ENCODE data around the gene TMUB1.

Gene TMUB1

DNA sequence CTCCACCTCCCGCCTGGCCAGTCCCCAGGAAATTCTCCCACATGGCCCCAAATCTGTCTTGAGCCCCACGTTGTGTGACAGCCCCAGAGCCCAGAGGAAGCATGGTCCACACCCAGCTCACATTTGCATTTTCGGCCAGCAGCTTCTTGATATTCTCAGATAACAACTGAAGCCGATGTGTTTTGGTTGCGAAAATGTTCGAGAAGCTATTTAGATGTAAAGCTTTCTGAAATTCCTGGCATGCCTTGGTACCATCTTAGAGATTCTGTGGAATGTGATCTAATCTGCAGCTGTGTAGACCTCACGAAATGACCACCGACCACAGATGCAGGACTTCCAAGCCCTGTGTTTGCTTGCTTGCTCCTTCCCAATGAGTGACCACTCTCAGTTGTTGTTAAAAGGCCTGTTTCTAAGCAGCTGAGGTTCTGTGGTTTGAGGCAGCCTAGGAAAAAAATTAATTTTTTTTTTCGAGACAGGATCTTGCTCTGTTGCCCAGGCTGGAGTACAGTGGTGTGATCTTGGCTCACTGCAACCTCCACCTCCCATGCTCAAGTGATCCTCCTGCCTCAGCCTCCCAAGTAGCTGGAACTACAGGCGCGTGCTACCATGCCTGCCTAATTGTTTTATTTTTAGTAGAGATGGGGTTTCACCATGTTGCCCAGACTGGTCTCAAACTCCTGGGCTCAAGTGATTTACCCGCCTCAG, 15.1 kb downstream of the TMUB1 start:
- no peak for DNase-seq (ENCODE audit: low read depth)

DNA sequence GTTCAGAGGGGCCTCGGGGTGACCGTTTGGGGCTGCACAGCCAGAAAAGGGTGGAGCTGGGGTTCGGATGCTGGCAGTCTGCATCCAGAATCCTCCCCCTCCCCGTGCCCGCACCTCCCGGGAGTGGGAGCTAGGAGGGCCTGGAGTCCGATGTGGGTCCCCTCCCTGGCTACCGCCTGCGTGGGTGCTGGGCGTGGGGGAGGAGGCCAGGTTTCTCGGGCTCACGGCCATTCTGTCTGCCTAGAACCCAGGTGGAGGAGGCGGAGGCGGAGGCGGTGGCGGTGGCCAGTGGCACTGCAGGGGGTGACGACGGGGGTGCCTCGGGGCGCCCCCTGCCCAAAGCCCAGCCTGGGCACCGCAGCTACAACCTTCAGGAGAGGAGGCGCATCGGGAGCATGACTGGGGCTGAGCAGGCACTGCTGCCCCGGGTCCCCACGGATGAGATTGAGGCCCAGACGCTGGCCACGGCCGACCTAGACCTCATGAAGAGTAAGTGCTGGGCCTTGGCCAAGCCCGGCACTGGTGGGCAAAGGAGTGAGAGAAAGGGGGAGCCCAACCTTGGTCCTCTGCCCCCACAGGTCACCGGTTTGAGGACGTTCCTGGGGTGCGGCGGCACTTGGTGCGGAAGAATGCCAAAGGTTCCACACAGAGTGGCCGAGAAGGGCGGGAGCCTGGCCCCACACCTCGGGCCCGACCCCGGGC, 16.9 kb downstream of the TMUB1 start:
- DNase-seq (ENCODE audit: low read depth), result no peak

DNA sequence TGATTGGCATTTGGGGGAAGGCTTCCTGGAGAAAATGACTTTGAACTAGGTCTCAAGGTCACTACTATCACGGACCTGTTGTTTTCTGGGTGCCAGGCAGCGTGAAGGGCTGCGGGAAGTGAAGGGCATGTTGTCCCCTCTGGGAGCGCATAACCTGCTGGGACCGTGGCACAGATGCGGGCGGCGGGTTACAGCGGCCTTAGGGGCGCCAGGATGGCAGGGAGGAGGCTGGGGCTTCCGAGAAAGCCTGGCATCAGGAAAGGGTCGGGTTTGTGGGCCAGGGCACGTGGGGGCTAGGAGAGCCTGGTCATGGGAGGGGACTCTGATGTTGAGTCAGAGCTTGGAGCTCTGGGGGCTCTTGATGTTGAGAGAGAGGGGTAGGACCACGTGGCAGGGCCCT, 17.8 kb downstream of the TMUB1 start:
- no peak for DNase-seq (ENCODE audit: low read depth)

DNA sequence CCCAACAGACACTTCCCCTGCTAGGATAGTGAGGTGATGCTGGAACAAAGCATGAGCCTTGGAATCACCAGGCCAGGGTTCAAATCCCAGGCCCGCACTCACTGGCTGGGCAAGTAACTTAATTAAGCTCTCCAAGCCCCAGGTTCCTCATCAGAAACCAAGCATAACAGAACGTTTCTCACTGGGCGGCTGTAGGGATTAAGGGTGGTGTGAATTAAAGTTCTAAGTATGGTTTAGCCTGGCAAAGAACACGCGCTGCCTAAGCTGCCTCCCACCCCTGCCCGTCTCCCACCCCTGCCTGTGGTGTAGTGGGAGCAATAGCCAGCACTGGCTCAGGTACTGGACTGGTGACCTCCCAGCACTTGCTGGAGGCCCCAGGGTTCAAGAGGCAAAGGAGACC, 18.3 kb downstream of the TMUB1 start:
- no peak for DNase-seq (ENCODE audit: low read depth)

DNA sequence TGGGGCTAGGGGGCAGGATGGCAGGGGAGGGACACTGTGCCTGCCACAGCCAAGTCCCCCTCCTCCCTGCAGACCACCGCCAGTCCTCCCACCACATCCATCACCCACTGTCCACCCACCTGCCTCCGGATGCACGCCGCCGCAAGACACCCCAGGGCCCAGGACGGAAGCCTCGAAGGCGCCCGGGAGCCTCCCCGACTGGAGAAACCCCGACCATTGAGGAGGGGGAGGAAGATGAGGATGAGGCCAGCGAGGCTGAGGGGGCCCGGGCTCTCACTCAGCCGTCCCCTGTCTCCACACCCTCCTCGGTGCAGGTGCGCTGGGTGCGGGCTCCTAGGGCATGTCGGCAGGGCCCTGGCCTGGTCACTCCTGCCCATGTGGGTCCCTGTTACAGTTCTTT, 18.8 kb downstream of the TMUB1 start:
- no peak for DNase-seq (ENCODE audit: low read depth)

DNA sequence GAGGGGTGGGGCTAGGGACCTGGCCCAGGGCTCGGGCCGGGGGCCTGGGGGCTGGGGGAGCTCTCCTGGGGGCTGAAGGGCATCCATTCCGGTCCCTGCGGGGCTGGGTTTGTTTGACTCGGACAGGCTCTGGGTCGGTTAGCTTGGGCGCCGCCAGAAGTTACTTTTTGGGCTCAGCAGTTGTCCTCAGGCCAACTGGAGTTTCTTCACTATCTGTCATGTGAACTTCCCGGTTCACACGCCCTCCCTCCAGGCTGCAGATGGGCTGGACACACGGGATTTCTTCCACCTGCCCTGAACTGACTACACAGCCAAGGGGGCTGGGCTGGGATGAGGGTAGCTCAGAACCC, 20.1 kb downstream of the TMUB1 start:
- DNase-seq (ENCODE audit: low read depth), result no peak

DNA sequence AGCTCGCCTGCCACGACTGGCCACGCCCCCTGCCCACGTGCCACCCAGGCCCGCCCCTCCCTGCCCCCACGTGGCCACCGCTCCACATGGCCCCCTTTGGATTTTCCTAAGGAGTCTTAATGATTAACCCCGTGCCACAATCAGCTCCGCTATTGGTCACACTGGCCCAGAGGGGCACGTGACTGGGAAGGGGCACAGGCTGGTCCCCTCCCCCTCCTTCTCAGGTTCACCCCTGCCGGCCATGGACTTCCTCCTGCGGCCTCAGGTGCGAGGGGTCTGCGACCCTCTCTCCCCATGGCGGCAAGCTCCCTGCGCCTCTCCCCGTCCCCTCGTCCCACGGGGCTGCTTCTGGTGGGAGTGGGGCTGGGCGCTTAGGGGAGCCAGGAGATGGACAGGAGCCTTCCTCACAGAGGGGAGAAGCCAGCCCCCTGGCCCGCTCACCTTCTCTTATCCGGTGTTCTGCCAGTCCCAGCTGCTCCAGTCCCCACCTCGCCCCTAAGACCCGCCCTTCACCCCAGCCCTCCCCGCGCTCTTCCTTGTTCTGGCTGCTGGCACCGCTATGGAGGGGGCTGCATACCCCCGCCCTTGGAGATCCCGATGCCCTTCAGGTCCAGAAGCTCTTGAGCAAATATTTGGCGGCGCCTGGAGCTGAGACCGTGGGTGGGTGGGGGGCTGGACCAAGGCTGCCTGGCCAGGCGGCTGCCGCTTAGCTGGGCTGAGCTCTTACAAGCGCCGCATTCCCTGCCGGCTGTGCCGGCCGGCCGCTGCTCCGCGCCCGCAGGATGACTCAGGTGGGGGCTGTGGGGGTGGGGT, 20.7 kb downstream of the TMUB1 start:
- DNase-seq (ENCODE audit: low read depth), result no peak

DNA sequence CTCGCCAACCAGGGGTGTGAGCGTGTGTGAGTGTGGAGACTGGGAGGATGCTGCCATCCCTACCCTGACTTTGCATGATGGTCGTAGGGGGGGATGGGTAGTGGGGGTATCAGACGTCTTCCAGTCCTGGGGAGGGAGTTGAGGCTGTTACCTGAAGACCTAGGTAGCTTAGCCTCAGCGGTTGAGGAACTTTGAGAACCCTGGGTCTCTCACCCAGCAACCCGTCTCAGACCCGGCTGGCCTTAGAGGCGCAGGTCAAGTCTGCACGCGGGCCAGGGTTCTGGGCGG, 21.2 kb downstream of the TMUB1 start:
- no peak for DNase-seq (ENCODE audit: low read depth)

DNA sequence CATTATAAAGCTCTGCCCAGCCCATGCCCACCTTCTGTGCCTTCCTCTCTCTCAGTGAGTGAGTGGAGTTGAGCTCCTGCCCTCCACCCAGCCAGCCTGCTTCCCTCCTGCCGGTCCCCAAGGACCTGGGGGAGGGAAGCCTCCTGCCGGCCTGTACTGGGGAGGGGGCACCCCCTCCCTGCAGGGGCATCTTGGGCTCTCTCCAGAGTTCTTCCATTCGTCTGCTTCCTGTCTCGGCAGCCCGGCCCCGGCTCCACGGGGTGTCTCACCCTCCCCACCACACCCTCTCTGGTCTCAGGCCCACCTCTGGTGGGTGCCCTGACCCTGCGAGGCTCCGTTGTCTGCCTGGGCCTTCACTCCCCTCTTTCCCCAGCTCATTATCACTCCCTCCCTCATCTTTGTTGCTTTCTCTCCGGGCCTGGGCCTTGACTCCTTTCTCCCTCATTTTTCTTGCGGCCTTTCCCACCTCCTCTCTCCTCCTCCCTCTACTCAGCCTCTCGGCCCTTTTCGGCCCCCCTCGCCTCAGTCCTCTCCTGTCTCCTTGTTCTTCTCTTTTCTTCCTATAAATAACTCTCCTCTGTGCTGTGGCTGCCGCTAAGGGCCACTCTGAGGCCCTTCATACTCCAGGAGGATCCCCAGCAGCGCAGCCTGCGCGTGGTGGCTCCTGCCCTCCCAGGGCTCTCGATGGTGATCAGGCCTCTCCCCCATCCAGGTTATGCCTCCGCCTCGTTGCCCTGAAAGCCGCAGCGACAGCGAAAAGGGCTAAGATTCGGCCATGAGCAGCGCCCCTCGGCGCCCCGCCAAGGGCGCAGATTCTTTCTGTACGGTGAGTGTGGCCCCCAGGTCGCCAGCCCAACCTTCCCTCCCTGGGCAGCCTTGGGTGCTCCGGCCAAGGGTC, 21.8 kb downstream of the TMUB1 start:
- DNase-seq (ENCODE audit: low read depth), result no peak

DNA sequence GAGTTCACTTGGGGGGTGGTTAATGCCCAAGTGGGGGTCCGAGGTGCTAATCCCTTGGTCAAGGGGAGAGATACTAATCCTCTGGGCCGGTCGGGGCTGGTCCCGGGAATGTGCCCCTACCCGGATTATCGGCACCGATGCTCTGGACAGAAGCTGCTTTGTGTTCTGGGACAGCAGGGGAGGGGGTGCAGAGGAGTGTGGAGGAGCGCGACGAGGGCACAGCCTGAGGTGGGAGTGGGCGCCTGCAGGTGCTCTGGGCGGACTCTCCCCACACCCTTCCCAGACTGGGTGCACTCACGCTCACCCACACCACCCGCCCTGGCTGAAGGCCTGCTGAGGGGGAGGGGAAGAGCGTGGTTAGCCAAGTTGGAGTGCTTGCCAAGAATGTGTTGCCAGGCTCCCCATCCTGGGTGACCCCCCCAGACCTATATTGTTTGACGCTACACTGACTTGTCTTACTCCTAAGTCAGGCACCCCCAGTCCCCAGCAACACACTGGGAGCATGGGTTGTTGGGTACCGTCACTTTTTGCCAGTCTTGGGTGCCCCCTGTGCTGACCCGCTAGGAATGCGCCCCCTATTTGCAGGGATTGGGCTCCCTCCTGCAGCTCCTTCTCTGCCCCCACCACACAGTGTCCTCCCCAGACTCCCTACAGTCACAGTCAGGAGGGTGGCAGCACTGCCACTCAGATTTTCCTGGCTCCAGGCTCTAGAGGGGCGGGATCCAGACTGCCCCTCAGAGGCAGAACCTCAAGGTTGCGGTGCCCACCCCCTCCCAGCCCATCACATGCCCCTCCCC, 22.7 kb downstream of the TMUB1 start:
- no peak for DNase-seq (ENCODE audit: low read depth)

DNA sequence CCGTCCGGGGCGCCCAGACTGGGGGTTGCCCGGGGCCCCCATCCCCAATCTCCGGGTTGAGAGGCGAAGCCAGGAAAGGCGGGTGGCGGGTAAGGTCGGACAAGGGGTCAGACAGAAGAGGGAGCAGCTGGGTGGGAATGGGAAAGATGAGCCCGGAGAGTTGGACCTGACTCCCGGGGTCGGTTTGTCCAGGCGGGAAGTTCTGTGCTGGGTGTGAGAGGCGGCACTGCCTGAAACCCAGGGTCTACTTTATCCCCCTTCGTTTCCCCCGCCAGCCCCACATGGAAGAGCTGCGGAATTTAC, 23.2 kb downstream of the TMUB1 start:
- DNase-seq (ENCODE audit: low read depth), result no peak

DNA sequence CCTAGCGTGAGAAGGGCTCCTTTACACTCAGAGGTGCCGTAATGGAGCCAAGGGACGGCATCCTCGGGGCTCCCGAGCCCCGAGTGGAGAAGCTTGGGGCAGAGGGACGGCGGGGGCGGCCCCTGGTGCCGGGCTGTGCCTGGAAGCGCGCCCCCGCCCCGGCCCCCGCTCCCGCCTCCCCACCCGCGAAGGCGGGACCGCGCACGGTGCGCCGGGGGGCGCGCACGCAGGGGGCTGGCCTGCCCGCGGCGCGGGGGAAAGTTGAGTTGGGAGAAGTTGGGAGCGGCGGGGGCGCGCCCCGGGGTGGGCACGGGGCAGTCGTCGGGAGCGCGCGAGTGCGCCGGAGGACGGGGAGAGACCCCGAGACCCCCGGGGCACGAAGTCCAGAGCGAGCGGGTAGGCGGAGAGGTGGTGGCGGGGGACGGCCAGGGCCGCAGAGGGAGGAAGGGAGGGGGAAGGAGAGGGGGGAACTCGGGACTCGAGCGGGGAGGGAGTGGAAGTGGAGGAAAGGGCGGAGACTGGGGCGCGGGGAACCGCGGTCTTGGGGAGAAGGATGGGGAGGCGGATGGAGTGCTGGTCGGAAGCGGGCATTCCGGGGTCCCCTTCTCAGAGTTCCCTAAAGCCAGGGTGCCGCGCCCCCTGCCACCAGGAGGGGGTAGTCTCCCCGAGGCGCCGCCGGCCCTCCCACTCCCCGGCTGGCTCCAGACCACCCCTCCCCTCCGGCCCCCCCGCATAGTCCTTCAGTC, 23.8 kb downstream of the TMUB1 start, which contains the start of gene SLC4A2:
TSS of gene SLC4A2 (plus strand) at position 223 of the 746 bp plus-strand sequence. CDS start 2,399 bp downstream, outside the sequence.
- no peak for DNase-seq (ENCODE audit: low read depth)

DNA sequence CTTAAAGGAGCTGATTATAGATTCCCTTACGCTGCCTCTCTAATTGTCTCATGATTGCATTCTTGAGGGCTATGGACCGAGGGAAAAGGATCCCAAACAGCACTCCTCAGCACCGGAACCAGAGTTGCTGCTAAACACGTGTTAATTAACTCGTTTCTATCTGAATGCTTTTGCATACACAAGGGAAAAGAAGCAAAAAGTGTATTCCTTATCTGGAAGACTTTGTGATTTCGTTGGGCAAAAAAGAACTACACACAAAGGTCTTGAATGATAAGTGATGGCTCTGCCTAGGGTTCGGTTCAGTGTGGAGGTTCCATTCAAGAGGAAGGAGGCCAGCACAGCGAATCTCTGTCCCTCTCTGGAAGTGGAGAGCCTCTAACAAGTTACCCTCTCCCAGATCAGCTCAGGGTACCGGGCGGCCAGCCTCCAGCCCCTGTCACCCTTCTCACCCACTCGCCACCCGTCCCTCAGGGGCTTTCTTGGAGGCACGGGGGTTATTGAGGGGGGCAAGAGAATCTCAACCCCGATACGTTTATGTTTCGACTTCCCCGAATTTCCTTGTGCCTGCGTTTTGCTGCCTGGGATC, 24.4 kb downstream of the TMUB1 start:
- no peak for DNase-seq (ENCODE audit: low read depth)

DNA sequence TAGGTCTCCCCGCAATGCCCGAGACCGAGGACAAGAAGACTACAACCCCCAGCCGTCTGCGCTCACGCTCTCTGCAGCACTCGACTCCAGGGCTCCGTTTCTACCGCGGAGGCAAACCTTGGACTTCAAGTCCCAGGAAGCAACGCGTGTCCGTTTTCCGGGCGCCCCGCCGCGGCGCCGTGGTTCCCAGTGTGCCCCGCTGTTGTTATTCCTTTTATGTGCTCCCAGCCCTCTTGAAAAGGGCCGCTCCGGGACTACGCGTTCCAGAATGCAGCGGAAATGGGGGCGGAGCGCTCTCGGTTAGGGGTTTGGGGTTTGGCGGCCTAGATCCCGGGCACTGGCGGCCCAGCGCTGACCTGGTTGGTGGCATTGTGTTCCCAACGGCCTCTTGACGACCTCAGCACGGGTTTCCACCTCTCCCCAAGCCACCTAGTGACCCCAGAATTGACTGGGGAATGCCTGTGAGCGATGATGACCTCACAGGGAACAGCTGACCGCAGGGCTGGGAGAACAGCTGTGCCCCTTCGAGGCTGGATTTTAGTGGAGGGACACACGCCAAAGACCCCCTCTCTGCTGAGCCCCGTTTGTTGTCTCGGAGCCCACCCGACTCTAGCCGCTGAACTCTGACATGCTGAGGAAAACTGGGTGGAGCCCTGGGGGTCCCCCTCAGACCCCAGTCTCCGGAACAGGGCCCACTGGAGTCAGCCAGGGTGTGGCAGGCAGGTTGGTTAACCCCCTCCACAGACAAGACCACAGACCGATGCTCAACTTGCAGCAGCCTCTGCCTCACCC, 25.1 kb downstream of the TMUB1 start:
- DNase-seq (ENCODE audit: low read depth), result peak; percentile 98

DNA sequence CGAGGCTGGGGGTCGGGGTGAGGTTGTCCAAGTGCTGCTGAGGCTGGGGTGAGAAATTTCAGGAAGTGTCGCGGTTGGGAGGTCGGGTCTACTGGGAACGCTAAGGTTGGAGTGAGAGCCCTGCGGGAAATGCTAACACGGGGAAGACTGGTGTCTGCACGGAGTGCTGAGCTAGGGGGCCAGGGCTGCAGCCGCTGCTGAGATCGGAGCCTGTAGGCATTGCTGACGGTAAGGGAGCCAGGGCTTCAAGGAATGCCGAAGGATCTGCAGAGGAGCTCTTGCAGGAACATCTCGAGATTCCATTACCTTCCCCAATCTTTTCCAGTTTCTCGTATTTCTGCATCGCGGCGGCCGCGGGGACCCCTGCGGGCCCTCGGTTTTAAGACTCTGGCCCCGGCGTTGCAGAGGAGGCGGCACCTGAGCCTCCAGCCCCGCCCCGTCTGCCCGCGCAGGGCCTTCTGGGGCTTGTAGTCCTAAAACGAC, 25.7 kb downstream of the TMUB1 start, which contains the start of gene CDK5:
TSS of gene CDK5 (minus strand) at position 392 of the 483 bp plus-strand sequence. CDS start at position 343, 49 bp downstream.
- no peak for DNase-seq (ENCODE audit: low read depth)

DNA sequence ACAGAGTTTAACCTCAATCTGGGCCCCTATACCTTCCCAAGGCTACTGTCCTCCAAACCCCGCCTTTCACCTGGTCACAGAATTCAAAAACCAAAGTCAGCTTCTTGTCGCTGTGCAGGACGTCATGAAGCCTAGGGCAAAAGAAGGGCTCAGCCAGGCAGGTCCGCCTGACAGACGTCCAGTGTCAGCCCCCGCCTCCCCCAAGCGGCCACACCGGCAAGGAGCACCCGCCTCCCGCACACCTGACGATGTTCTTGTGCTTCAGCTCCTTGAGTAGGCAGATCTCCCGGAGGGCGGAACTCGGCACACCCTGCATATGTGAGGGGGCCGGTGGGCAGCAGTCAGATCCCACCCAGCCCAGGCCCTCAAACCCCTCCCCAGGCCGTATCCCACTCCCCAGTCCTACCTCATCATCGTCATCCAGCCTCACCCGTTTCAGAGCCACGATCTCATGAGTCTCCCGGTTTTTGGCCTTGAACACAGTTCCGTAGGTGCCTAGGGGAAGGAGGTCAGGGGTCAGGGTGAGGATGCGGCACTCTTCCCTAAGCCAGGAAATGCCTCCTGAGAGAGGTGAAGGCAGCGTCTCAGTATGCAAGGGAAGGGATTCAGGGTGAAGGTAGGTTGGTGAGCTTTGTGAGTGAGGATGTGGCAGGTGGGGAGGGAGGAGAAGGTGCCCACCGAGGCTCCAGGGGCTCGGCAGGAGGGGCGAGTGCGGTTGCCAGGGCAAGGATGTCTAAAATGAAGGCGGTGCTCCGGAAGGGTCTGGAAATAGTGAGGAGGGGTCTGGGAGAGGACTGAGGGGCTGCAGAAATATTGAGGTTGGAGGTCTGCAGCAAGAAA, 26.4 kb downstream of the TMUB1 start:
- no peak for DNase-seq (ENCODE audit: low read depth)

DNA sequence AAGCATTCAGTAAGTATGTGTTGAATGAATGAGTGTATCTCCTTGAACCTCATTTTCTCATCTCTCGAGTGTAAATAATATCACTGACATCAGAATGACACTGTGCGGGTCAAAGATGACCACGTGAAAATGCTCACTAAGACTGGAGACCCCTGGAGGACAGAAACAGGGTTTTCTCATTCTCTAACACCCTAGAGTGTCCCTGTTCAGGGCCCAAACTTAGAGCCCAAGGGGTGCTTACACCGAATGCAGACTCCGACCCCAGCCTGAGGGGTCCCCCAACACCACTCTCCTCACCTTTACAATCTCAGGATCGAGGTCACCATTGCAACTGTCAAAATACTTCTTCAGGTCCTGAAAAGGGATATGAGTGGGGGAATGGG, 27.0 kb downstream of the TMUB1 start:
- no peak for DNase-seq (ENCODE audit: low read depth)

DNA sequence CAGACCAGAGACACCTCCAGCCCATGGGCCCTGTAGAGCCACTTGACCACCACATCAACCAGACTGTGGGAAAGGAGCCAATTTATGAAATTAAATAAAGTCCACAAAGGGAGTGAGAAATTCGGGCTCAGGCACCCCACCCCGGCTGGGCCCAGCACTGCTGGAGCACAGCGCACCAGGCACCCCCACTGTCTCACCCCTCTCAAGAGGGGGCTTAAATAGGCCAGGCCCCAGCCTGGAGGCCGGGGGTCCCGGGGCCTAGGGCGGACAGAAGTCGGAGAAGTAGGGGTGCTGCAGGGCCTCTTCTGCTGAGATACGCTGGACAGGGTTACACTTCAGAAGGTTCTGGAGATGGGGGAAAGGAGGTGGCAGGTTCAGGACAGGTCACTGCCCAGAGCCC, 29.5 kb downstream of the TMUB1 start:
- DNase-seq (ENCODE audit: low read depth), result no peak

Measured in GM04503 (cell line).